ENCODE results near the gene EID3.

EID3 gene

GRCh38 chr12:104336115-104336514 is 32.6 kb downstream of the EID3 start:
- no peaks in the 10 kb centered on the region for H3K27me3 ChIP-seq (ENCODE audit: control insufficient read depth in 2 of 2, insufficient read depth in 2 of 2, low read length in 2 of 2)
- peaks cover 32 to 44% of the 10 kb centered on the region in 2 donors for H3K36me3 ChIP-seq (ENCODE audit: control insufficient read depth in 2 of 2, insufficient read depth in 2 of 2, low read length in 2 of 2)
- no peak overlapping the region for H3K9ac ChIP-seq (ENCODE audit: low read depth in 1 of 2, low read length in 2 of 2)
- no peaks in the 10 kb centered on the region for H3K4me1 ChIP-seq (ENCODE audit: control insufficient read depth in 2 of 2, insufficient read depth in 2 of 2, low read length in 2 of 2)
- H3K9me3 ChIP-seq (ENCODE audit: control insufficient read depth in 2 of 2, low read length in 2 of 2), result no peaks in the 10 kb centered on the region
- H3K4me3 ChIP-seq (ENCODE audit: low read length in 2 of 2), result no peak overlapping the region
- H3K27ac ChIP-seq (ENCODE audit: low read depth in 2 of 2, low read length in 2 of 2), result no peak overlapping the region

GRCh38 chr12:104337030-104337558 is 33.6 kb downstream of the EID3 start:
- no peaks in the 10 kb centered on the region for H3K27me3 ChIP-seq (ENCODE audit: control insufficient read depth in 2 of 2, insufficient read depth in 2 of 2, low read length in 2 of 2)
- peaks cover 42 to 53% of the 10 kb centered on the region in 2 donors for H3K36me3 ChIP-seq (ENCODE audit: control insufficient read depth in 2 of 2, insufficient read depth in 2 of 2, low read length in 2 of 2)
- no peak overlapping the region for H3K4me3 ChIP-seq (ENCODE audit: low read length in 2 of 2)

GRCh38 chr12:104339663-104340062 is 36.1 kb downstream of the EID3 start:
- Histone ChIP-seq H3K9me3 (ENCODE audit: control insufficient read depth in 2 of 2, low read length in 2 of 2) (no peaks in the 10 kb centered on the region), H3K4me3 (ENCODE audit: low read length in 2 of 2) (no peak overlapping the region), H3K4me1 (ENCODE audit: control insufficient read depth in 2 of 2, insufficient read depth in 2 of 2, low read length in 2 of 2) (no peaks in the 10 kb centered on the region), H3K27ac (ENCODE audit: low read depth in 2 of 2, low read length in 2 of 2) (no peak overlapping the region), H3K27me3 (ENCODE audit: control insufficient read depth in 2 of 2, insufficient read depth in 2 of 2, low read length in 2 of 2) (no peaks in the 10 kb centered on the region), H3K9ac (ENCODE audit: low read depth in 1 of 2, low read length in 2 of 2) (no peak overlapping the region), H3K36me3 (ENCODE audit: control insufficient read depth in 2 of 2, insufficient read depth in 2 of 2, low read length in 2 of 2) (peaks cover 42 to 59% of the 10 kb centered on the region in 2 donors)

More at GRCh38 chr12:104337030-104337558, 33.6 kb downstream of the EID3 start:
- Histone ChIP-seq H3K9ac (ENCODE audit: low read depth in 1 of 2, low read length in 2 of 2) (no peak overlapping the region), H3K9me3 (ENCODE audit: control insufficient read depth in 2 of 2, low read length in 2 of 2) (no peaks in the 10 kb centered on the region), H3K4me1 (ENCODE audit: control insufficient read depth in 2 of 2, insufficient read depth in 2 of 2, low read length in 2 of 2) (no peaks in the 10 kb centered on the region), H3K27ac (ENCODE audit: low read depth in 2 of 2, low read length in 2 of 2) (no peak overlapping the region)

GRCh38 chr12:104340177-104340576 is 36.6 kb downstream of the EID3 start:
- Histone ChIP-seq H3K27ac (ENCODE audit: low read depth in 2 of 2, low read length in 2 of 2) (no peak overlapping the region), H3K36me3 (ENCODE audit: control insufficient read depth in 2 of 2, insufficient read depth in 2 of 2, low read length in 2 of 2) (peaks cover 40 to 58% of the 10 kb centered on the region in 2 donors), H3K27me3 (ENCODE audit: control insufficient read depth in 2 of 2, insufficient read depth in 2 of 2, low read length in 2 of 2) (no peaks in the 10 kb centered on the region), H3K9me3 (ENCODE audit: control insufficient read depth in 2 of 2, low read length in 2 of 2) (no peaks in the 10 kb centered on the region), H3K4me3 (ENCODE audit: low read length in 2 of 2) (no peak overlapping the region), H3K9ac (ENCODE audit: low read depth in 1 of 2, low read length in 2 of 2) (no peak overlapping the region), H3K4me1 (ENCODE audit: control insufficient read depth in 2 of 2, insufficient read depth in 2 of 2, low read length in 2 of 2) (no peaks in the 10 kb centered on the region)

- Histone ChIP-seq H3K36me3 (ENCODE audit: control insufficient read depth in 2 of 2, insufficient read depth in 2 of 2, low read length in 2 of 2) (peaks cover 40 to 60% of the 10 kb centered on the region in 2 donors), H3K27ac (ENCODE audit: low read depth in 2 of 2, low read length in 2 of 2) (no peak overlapping the region), H3K9ac (ENCODE audit: low read depth in 1 of 2, low read length in 2 of 2) (no peak overlapping the region), H3K4me1 (ENCODE audit: control insufficient read depth in 2 of 2, insufficient read depth in 2 of 2, low read length in 2 of 2) (no peaks in the 10 kb centered on the region), H3K4me3 (ENCODE audit: low read length in 2 of 2) (no peak overlapping the region), H3K9me3 (ENCODE audit: control insufficient read depth in 2 of 2, low read length in 2 of 2) (no peaks in the 10 kb centered on the region), H3K27me3 (ENCODE audit: control insufficient read depth in 2 of 2, insufficient read depth in 2 of 2, low read length in 2 of 2) (no peaks in the 10 kb centered on the region)
These were observed 37.5 kb downstream of the EID3 start for GRCh38 chr12:104340925-104341611.

- no peak overlapping the region for H3K4me3 ChIP-seq (ENCODE audit: low read length in 2 of 2)
- no peaks in the 10 kb centered on the region for H3K27me3 ChIP-seq (ENCODE audit: control insufficient read depth in 2 of 2, insufficient read depth in 2 of 2, low read length in 2 of 2)
- peaks cover 36 to 56% of the 10 kb centered on the region in 2 donors for H3K36me3 ChIP-seq (ENCODE audit: control insufficient read depth in 2 of 2, insufficient read depth in 2 of 2, low read length in 2 of 2)
- no peaks in the 10 kb centered on the region for H3K9me3 ChIP-seq (ENCODE audit: control insufficient read depth in 2 of 2, low read length in 2 of 2)
- no peaks in the 10 kb centered on the region for H3K4me1 ChIP-seq (ENCODE audit: control insufficient read depth in 2 of 2, insufficient read depth in 2 of 2, low read length in 2 of 2)
- H3K27ac ChIP-seq (ENCODE audit: low read depth in 2 of 2, low read length in 2 of 2), result no peak overlapping the region
- H3K9ac ChIP-seq (ENCODE audit: low read depth in 1 of 2, low read length in 2 of 2), result no peak overlapping the region
These were observed 38.6 kb downstream of the EID3 start for GRCh38 chr12:104342147-104342546.

GRCh38 chr12:104342635-104343249 is 39.2 kb downstream of the EID3 start:
- H3K9ac ChIP-seq (ENCODE audit: low read depth in 1 of 2, low read length in 2 of 2), result no peak overlapping the region
- no peaks in the 10 kb centered on the region for H3K27me3 ChIP-seq (ENCODE audit: control insufficient read depth in 2 of 2, insufficient read depth in 2 of 2, low read length in 2 of 2)
- no peak overlapping the region for H3K27ac ChIP-seq (ENCODE audit: low read depth in 2 of 2, low read length in 2 of 2)
- no peaks in the 10 kb centered on the region for H3K9me3 ChIP-seq (ENCODE audit: control insufficient read depth in 2 of 2, low read length in 2 of 2)
- H3K4me1 ChIP-seq (ENCODE audit: control insufficient read depth in 2 of 2, insufficient read depth in 2 of 2, low read length in 2 of 2), result no peaks in the 10 kb centered on the region
- peaks cover 40 to 60% of the 10 kb centered on the region in 2 donors for H3K36me3 ChIP-seq (ENCODE audit: control insufficient read depth in 2 of 2, insufficient read depth in 2 of 2, low read length in 2 of 2)
- H3K4me3 ChIP-seq (ENCODE audit: low read length in 2 of 2), result no peak overlapping the region

- no peaks in the 10 kb centered on the region for H3K4me1 ChIP-seq (ENCODE audit: control insufficient read depth in 2 of 2, insufficient read depth in 2 of 2, low read length in 2 of 2)
- H3K36me3 ChIP-seq (ENCODE audit: control insufficient read depth in 2 of 2, insufficient read depth in 2 of 2, low read length in 2 of 2), result peaks cover 47 to 64% of the 10 kb centered on the region in 2 donors
These were observed 41.1 kb downstream of the EID3 start for GRCh38 chr12:104344682-104345081.

GRCh38 chr12:104345234-104346066 is 41.9 kb downstream of the EID3 start:
- Histone ChIP-seq H3K4me1 (ENCODE audit: control insufficient read depth in 2 of 2, insufficient read depth in 2 of 2, low read length in 2 of 2) (no peaks in the 10 kb centered on the region), H3K36me3 (ENCODE audit: control insufficient read depth in 2 of 2, insufficient read depth in 2 of 2, low read length in 2 of 2) (peaks cover 47 to 64% of the 10 kb centered on the region in 2 donors)

More at GRCh38 chr12:104344682-104345081, 41.1 kb downstream of the EID3 start:
- Histone ChIP-seq H3K9ac (ENCODE audit: low read depth in 1 of 2, low read length in 2 of 2) (no peak overlapping the region), H3K27ac (ENCODE audit: low read depth in 2 of 2, low read length in 2 of 2) (no peak overlapping the region), H3K4me3 (ENCODE audit: low read length in 2 of 2) (no peak overlapping the region), H3K9me3 (ENCODE audit: control insufficient read depth in 2 of 2, low read length in 2 of 2) (no peaks in the 10 kb centered on the region), H3K27me3 (ENCODE audit: control insufficient read depth in 2 of 2, insufficient read depth in 2 of 2, low read length in 2 of 2) (no peaks in the 10 kb centered on the region)

More at GRCh38 chr12:104345234-104346066, 41.9 kb downstream of the EID3 start:
- no peak overlapping the region for H3K9ac ChIP-seq (ENCODE audit: low read depth in 1 of 2, low read length in 2 of 2)
- H3K27ac ChIP-seq (ENCODE audit: low read depth in 2 of 2, low read length in 2 of 2), result no peak overlapping the region
- H3K4me3 ChIP-seq (ENCODE audit: low read length in 2 of 2), result no peak overlapping the region
- no peaks in the 10 kb centered on the region for H3K27me3 ChIP-seq (ENCODE audit: control insufficient read depth in 2 of 2, insufficient read depth in 2 of 2, low read length in 2 of 2)
- no peaks in the 10 kb centered on the region for H3K9me3 ChIP-seq (ENCODE audit: control insufficient read depth in 2 of 2, low read length in 2 of 2)
